K562 (cell line): ENCODE data around the gene NUP153. TPM values are rescaled to one million over a fixed set of nuclear protein-coding genes. Genes with fewer than 3 reads are reported as not detected.

Experiments
- BRD4 ChIP-seq: fragments of 200-600 bp; sonication (generic); IDR thresholded peaks from 2 replicates; pipeline ENCODE4 v1.6.1; 2017; ENCODE audit warnings: inconsistent platforms
- CHD2 ChIP-seq: IDR thresholded peaks from 2 replicates; pipeline ENCODE4 v1.6.1; 2011; ENCODE audit warnings: low read depth, low read length
- CREB3L1 ChIP-seq: fragments of 450-650 bp; IDR thresholded peaks from 2 replicates; pipeline ENCODE4 v1.6.1; 2014; ENCODE audit warnings: low read depth, mild to moderate bottlenecking, moderate library complexity, borderline replicate concordance
- E2F6 ChIP-seq, 2 experiments: IDR thresholded peaks; 2 replicates each; pipeline ENCODE4 v1.6.1; 2011; ENCODE audit warnings: borderline replicate concordance in 1 of 2, control low read depth in 1 of 2, low read depth in 1 of 2, low read length in 1 of 2, mild to moderate bottlenecking in 1 of 2, mixed read lengths in 1 of 2, moderate library complexity in 1 of 2; ENCODE audit not compliant: insufficient read depth in 1 of 2, insufficient read length in 1 of 2, poor library complexity in 1 of 2, severe bottlenecking in 1 of 2; ENCODE audit errors: extremely low read depth in 1 of 2
- EGR1 ChIP-seq: fragments of 450-650 bp; conservative IDR thresholded peaks from 2 replicates; pipeline ENCODE4 v1.6.1; 2017; ENCODE audit warnings: mild to moderate bottlenecking
- GABPB1 ChIP-seq: sonication (generic); formaldehyde crosslinking; IDR thresholded peaks from 2 replicates; pipeline ENCODE4 v1.8.0; 2022; ENCODE audit warnings: mild to moderate bottlenecking, missing genetic modification reagents
- IRF9 ChIP-seq: fragments of 450-650 bp; IDR thresholded peaks from 2 replicates; pipeline ENCODE4 v1.6.1; 2016; ENCODE audit warnings: missing biosample characterization, missing genetic modification characterization
- PHF21A ChIP-seq: fragments of 450-650 bp; IDR thresholded peaks from 2 replicates; pipeline ENCODE4 v1.6.1; 2017; ENCODE audit warnings: low read depth, borderline replicate concordance
- RBM39 ChIP-seq: fragments of 200-400 bp; formaldehyde crosslinking; optimal IDR thresholded peaks from 2 replicates; pipeline ENCODE3; 2018; ENCODE audit warnings: low read depth, low read length
- SMAD3 ChIP-seq: fragments of 450-650 bp; formaldehyde crosslinking; conservative IDR thresholded peaks from 2 replicates; pipeline ENCODE4 v1.4.0; 2020; ENCODE audit warnings: mild to moderate bottlenecking
- SMARCC2 ChIP-seq: fragments of 450-650 bp; IDR thresholded peaks from 2 replicates; pipeline ENCODE4 v1.6.1; 2017; ENCODE audit warnings: antibody characterized with exemption, moderate library complexity, mild to moderate bottlenecking, low read depth
- TCF3 ChIP-seq: sonication (generic); formaldehyde crosslinking; IDR thresholded peaks from 2 replicates; pipeline ENCODE4 v1.4.0; 2020; ENCODE audit warnings: mild to moderate bottlenecking, missing genetic modification reagents
- THRB ChIP-seq: fragments of 450-650 bp; formaldehyde crosslinking; conservative IDR thresholded peaks from 2 replicates; pipeline ENCODE4 v1.4.0; 2022; ENCODE audit warnings: mild to moderate bottlenecking, missing genetic modification characterization
- ZNF175 ChIP-seq: fragments of 200-800 bp; sonication (Bioruptor generic); IDR thresholded peaks from 2 replicates; pipeline ENCODE4 v1.6.1; 2016; ENCODE audit warnings: low read depth, mild to moderate bottlenecking, missing genetic modification characterization, missing compliant biosample characterization
- ZNF324 ChIP-seq: fragments of 250-450 bp; sonication (Bioruptor Pico); IDR thresholded peaks from 2 replicates; pipeline ENCODE4 v1.4.0; 2020; ENCODE audit warnings: mild to moderate bottlenecking
- ZNF431 ChIP-seq: sonication (generic); formaldehyde crosslinking; IDR thresholded peaks from 2 replicates; pipeline ENCODE4 v1.8.0; 2022; ENCODE audit warnings: mild to moderate bottlenecking, missing genetic modification reagents
- ZNF584 ChIP-seq: fragments of 200-800 bp; sonication (Bioruptor generic); IDR thresholded peaks from 2 replicates; pipeline ENCODE4 v1.6.1; 2016; ENCODE audit warnings: low read depth, mild to moderate bottlenecking, missing genetic modification characterization, missing compliant biosample characterization
- ZNF655 ChIP-seq: fragments of 250-450 bp; sonication (Bioruptor Pico); IDR thresholded peaks from 2 replicates; pipeline ENCODE4 v1.5.0; 2021
- ZNF668 ChIP-seq: fragments of 250-450 bp; sonication (Bioruptor Pico); IDR thresholded peaks from 2 replicates; pipeline ENCODE4 v1.8.0; 2022; ENCODE audit warnings: mild to moderate bottlenecking, inconsistent platforms
- ZNF695 ChIP-seq: fragments of 450-650 bp; formaldehyde crosslinking; IDR thresholded peaks from 2 replicates; pipeline ENCODE4 v1.4.0; 2020; ENCODE audit warnings: mild to moderate bottlenecking, moderate library complexity
- ZNF830 ChIP-seq: fragments of 250-450 bp; sonication (Bioruptor Pico); IDR thresholded peaks from 2 replicates; pipeline ENCODE4 v1.5.0; 2021; ENCODE audit warnings: mild to moderate bottlenecking
- polyA plus RNA-seq, 8 experiments: library from polyadenylated mRNA; depleted of rRNA in 4 of 8; stranded (reverse) in 5 of 8; unstranded in 3 of 8; fragments of >200 nt; fragmentation: Nextera tagmentation in 2 of 8; fragmentation: Illumina TruSeq in 1 of 8; extraction: Ambion mirVana in 2 of 8; extraction: Trizol in 1 of 8; gene quantifications; 2 replicates each; pipeline versions ENCODE4 v1.2.1 to v1.2.3, GENCODE V29; 2011 to 2014; ENCODE audit warnings: inconsistent platforms in 1 of 8, missing spikeins in 1 of 8
- total RNA-seq, 7 experiments: library from RNA; depleted of rRNA in 6 of 7; stranded (reverse); fragments of >200 nt in 6 of 7; fragmentation: Illumina TruSeq in 2 of 7; extraction: Trizol in 2 of 7; gene quantifications; 2 replicates each; pipeline versions ENCODE4 v1.2.1 to v1.2.3, GENCODE V29; 2011 to 2021; ENCODE audit warnings: low replicate concordance in 1 of 7

The NUP153 gene
- total and polyA plus RNA-seq, 9 of the 15 experiments (the other 6 are each of a cell fraction or from before 2014, with no cell fraction given): 21.9 to 110 (median 84.8) TPM

- TF ChIP-seq ZNF175 (CRISPR knock-in tag) (0 out of 2 replicates have a peak, but pooled peaks have one; percentile 13), RBM39 (no peak), ZNF655 (CRISPR knock-in tag) (no peak), TCF3 (no peak), EGR1 (peak; percentile 97), ZNF584 (CRISPR knock-in tag) (no peak), CREB3L1 (peak; percentile 18; the same call in 1 of the 2 replicates), CHD2 (no peak), ZNF830 (CRISPR knock-in tag) (no peak), SMARCC2 (peak; percentile 11; the same call in 1 of the 2 replicates), ZNF324 (CRISPR knock-in tag) (no peak), ZNF668 (CRISPR knock-in tag) (no peak), E2F6 (IDR thresholded peaks at IDR 0.05; ENCODE audit: borderline replicate concordance in 1 of 2, extremely low read depth in 1 of 2, insufficient read depth in 1 of 2, insufficient read length in 1 of 2, low read depth in 1 of 2, low read length in 1 of 2, poor library complexity in 1 of 2, severe bottlenecking in 1 of 2) (peak; percentile 41 to 76), PHF21A (peak; percentile 18; the same call in 1 of the 2 replicates), IRF9 (tag) (no peak), ZNF431 (CRISPR knock-in tag) (no peak; the same call in 1 of the 2 replicates), THRB (no peak), ZNF695 (CRISPR knock-in tag) (no peak), SMAD3 (CRISPR knock-in tag) (no peak), GABPB1 (CRISPR knock-in tag) (no peak), BRD4 (peak; percentile 68; the same call in 1 of the 2 replicates)
Observed at GRCh38 chr6:17600527-17601385, 106.0 kb downstream of the NUP153 start (continued).
